ENCODE results near the gene CDK4.

Gene CDK4

DNA sequence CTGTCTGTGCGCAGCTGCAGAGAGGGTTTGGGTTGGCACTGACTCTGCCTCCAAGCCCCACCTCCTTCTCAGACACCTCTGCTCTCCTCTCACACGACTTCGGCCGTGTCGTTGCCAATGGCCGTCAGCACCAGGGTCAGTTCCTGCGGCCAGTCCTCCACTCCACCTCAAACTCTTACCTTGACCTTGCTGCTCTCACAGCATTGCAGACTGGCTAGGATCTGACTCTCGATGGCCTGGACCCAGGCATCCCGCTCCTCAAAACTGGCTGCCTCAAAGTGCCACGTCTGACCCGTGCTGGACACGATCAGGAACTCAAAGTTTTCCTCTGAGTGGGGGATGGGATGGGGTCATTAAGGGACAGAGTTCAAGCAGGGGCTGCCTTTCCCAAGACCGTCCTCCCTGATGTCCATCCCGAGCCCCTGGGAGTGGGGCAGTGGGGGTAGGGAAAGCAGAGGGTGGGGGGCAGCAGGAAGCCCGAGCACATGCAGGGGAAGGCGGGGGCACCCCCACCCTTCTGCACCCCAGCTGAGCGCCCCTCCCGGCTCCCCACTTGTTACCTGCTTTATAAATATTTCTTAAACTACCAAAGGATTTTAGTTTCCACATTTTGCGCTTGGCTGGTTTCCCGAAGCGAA is 24.2 kb downstream of the CDK4 start:
- Histone ChIP-seq H2AFZ (ENCODE audit: low read length) (no peak overlapping the region), H3K27ac (ENCODE audit: low read depth, low read length, poor library complexity, severe bottlenecking) (no peak overlapping the region), H3K9me3 (ENCODE audit: low read length) (no peaks in the 10 kb centered on the region), H3K4me3 (ENCODE audit: low read depth, low read length, poor library complexity, severe bottlenecking) (no peak overlapping the region), H3K79me2 (ENCODE audit: insufficient read depth, low read length) (no peaks in the 10 kb centered on the region), H3K4me2 (ENCODE audit: low read length) (no peak overlapping the region), H3K27me3 (ENCODE audit: insufficient read depth, low read length) (no peaks in the 10 kb centered on the region), H4K20me1 (ENCODE audit: insufficient read depth, low read length) (no peaks in the 10 kb centered on the region), H3F3A (ENCODE audit: insufficient read depth, low read length) (peaks cover 3% of the 10 kb centered on the region), H3K9me2 (ENCODE audit: low read depth, low read length) (no peaks in the 10 kb centered on the region), H3K4me1 (ENCODE audit: insufficient read depth, low read length, severe bottlenecking) (peaks cover 4% of the 10 kb centered on the region), H3K9ac (ENCODE audit: low read length) (no peak overlapping the region), H3K36me3 (ENCODE audit: insufficient read depth, low read length) (peaks cover 49% of the 10 kb centered on the region)
- TF ChIP-seq EZH2 (IDR thresholded peaks at IDR 0.05; ENCODE audit: borderline replicate concordance, low read length) = no peak
- TF ChIP-seq, protein P1, sequence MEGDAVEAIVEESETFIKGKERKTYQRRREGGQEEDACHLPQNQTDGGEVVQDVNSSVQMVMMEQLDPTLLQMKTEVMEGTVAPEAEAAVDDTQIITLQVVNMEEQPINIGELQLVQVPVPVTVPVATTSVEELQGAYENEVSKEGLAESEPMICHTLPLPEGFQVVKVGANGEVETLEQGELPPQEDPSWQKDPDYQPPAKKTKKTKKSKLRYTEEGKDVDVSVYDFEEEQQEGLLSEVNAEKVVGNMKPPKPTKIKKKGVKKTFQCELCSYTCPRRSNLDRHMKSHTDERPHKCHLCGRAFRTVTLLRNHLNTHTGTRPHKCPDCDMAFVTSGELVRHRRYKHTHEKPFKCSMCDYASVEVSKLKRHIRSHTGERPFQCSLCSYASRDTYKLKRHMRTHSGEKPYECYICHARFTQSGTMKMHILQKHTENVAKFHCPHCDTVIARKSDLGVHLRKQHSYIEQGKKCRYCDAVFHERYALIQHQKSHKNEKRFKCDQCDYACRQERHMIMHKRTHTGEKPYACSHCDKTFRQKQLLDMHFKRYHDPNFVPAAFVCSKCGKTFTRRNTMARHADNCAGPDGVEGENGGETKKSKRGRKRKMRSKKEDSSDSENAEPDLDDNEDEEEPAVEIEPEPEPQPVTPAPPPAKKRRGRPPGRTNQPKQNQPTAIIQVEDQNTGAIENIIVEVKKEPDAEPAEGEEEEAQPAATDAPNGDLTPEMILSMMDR (IDR thresholded peaks at IDR 0.05; ENCODE audit: low read length) = no peak

- no peak overlapping the region for H3K4me2 ChIP-seq (ENCODE audit: low read length)
- no peaks in the 10 kb centered on the region for H3K79me2 ChIP-seq (ENCODE audit: insufficient read depth, low read length)
- H3K9me2 ChIP-seq (ENCODE audit: low read depth, low read length) = no peaks in the 10 kb centered on the region
- H3K27ac ChIP-seq (ENCODE audit: low read depth, low read length, poor library complexity, severe bottlenecking) = no peak overlapping the region
- H3F3A ChIP-seq (ENCODE audit: insufficient read depth, low read length) = peaks cover 3% of the 10 kb centered on the region
- TF ChIP-seq, protein P1 (IDR thresholded peaks at IDR 0.05; ENCODE audit: low read length) = no peak
- TF ChIP-seq EZH2 (IDR thresholded peaks at IDR 0.05; ENCODE audit: borderline replicate concordance, low read length) = no peak
- no peak overlapping the region for H3K9ac ChIP-seq (ENCODE audit: low read length)
- no peaks in the 10 kb centered on the region for H3K27me3 ChIP-seq (ENCODE audit: insufficient read depth, low read length)
- peaks cover 4% of the 10 kb centered on the region for H3K4me1 ChIP-seq (ENCODE audit: insufficient read depth, low read length, severe bottlenecking)
- H3K9me3 ChIP-seq (ENCODE audit: low read length) = no peaks in the 10 kb centered on the region
- H2AFZ ChIP-seq (ENCODE audit: low read length) = no peak overlapping the region
- H3K36me3 ChIP-seq (ENCODE audit: insufficient read depth, low read length) = peaks cover 47% of the 10 kb centered on the region
- H4K20me1 ChIP-seq (ENCODE audit: insufficient read depth, low read length) = no peaks in the 10 kb centered on the region
- no peak overlapping the region for H3K4me3 ChIP-seq (ENCODE audit: low read depth, low read length, poor library complexity, severe bottlenecking)
These were observed 25.0 kb downstream of the CDK4 start for GRCh38 chr12:57726884-57727757.

DNA sequence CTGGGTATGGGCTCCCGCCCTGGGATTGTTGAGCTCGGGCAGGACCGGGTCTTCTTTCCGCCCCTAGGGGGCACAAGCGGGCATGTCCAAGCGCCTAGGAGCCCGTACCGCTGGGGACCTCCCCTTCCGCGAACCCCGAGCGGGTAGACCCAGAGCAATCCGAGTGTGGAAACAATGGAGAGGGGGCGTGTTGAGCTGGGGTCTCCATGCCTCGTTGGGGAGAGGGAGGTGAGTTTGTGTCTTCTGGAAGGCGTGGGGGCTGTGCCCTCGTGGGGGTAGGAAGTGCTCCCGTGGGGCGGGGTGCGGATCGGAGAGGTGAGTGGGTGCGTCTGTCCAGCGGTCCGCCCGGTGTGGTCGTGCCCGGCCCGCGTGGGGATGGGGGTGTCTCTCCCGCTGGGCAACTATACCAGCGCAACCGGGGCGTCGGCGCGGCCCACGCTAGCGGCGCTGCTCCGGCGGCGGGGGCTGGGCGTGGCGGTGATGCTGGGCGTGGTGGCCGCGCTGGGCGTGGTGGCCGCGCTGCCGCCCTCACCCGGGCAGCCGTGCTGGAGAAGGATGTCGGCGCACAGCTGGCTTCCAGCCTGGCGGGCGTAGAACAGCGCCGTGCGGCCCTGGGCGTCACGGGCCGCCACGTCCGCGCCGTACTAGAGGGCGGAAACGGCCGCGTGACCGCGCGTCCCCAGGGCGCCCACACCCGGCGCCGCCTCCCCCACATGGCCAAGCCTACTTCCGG is 25.8 kb downstream of the CDK4 start:
- H3K4me2 ChIP-seq (ENCODE audit: low read length) = no peak overlapping the region
- no peak overlapping the region for H3K9ac ChIP-seq (ENCODE audit: low read length)

More for the DNA sequence above, 25.8 kb downstream of the CDK4 start:
- peaks cover 45% of the 10 kb centered on the region for H3K36me3 ChIP-seq (ENCODE audit: insufficient read depth, low read length)
- no peak overlapping the region for H3K4me3 ChIP-seq (ENCODE audit: low read depth, low read length, poor library complexity, severe bottlenecking)
- H3K4me1 ChIP-seq (ENCODE audit: insufficient read depth, low read length, severe bottlenecking) = peaks cover 4% of the 10 kb centered on the region
- H3K9me3 ChIP-seq (ENCODE audit: low read length) = no peaks in the 10 kb centered on the region
- no peaks in the 10 kb centered on the region for H3K27me3 ChIP-seq (ENCODE audit: insufficient read depth, low read length)
- H4K20me1 ChIP-seq (ENCODE audit: insufficient read depth, low read length) = no peaks in the 10 kb centered on the region
- H3K79me2 ChIP-seq (ENCODE audit: insufficient read depth, low read length) = no peaks in the 10 kb centered on the region
- no peak overlapping the region for H2AFZ ChIP-seq (ENCODE audit: low read length)
- H3K9me2 ChIP-seq (ENCODE audit: low read depth, low read length) = no peaks in the 10 kb centered on the region
- TF ChIP-seq EZH2 (IDR thresholded peaks at IDR 0.05; ENCODE audit: borderline replicate concordance, low read length) = no peak
- TF ChIP-seq, protein P1 (IDR thresholded peaks at IDR 0.05; ENCODE audit: low read length) = peak; percentile 20; the same call in 1 of the 2 replicates
- peaks cover 3% of the 10 kb centered on the region for H3F3A ChIP-seq (ENCODE audit: insufficient read depth, low read length)
- no peak overlapping the region for H3K27ac ChIP-seq (ENCODE audit: low read depth, low read length, poor library complexity, severe bottlenecking)
